ENCODE results near the gene BAZ2A.

DNA sequence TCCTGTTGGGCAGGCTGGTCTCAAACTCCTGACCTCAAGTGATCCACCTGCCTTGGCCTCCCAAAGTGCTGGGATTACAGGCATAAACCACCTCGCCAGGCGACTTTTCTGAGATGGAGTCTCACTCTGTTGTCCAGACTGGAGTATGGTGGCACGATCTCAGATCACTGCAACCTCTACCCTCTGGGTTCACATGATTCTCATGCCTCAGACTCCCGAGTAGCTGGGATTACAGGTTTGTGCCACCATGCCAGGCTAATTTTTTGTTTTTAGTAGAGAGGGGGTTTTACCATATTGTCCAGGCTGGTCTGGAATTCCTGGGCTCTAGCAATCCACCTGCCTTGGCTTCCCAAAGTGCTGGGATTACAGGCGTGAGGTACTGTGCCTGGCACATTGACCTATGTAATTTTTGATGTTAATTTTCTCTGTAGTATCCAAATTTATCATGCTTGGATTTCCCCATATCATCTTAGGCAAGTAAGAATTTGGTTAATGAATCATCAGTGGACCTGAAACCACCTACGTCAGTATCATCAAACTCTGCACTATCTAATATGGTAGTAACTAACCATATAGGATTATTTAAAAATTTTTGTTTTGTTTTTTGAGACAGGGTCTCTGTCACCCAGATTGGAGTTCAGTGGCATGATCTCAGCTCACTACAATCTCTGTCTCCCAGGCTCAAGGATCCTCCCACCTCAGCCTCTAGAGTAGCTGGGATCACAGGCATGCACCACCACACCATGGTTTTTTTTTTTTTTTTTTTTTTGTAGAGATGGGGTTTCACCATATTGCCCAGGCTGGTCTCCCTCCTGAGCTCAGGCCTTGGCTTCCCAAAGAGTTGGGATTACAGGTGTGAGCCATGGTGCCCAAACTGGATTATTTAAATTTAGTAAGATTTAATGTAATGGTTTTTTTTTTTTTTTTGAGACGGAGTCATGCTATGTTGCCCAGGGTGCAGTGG lies 27.6 kb upstream of the BAZ2A start:
- TF ChIP-seq EZH2phosphoT487 (IDR thresholded peaks at IDR 0.05; ENCODE audit: insufficient read depth, low read depth) = no peak
- no peak for TF ChIP-seq EZH2 (IDR thresholded peaks at IDR 0.05; ENCODE audit: insufficient read depth, poor library complexity, severe bottlenecking)

Data from GM23248 (cell line).